LNCAP (cell line): ENCODE results near the gene SPHK1.

Source experiments
- TF ChIP-seq, protein P1 (sequence below): fragments of 450-650 bp; IDR thresholded peaks from 2 replicates; pipeline ENCODE4 v1.5.1; 2017; ENCODE audit warnings: mild to moderate bottlenecking

Gene SPHK1

DNA sequence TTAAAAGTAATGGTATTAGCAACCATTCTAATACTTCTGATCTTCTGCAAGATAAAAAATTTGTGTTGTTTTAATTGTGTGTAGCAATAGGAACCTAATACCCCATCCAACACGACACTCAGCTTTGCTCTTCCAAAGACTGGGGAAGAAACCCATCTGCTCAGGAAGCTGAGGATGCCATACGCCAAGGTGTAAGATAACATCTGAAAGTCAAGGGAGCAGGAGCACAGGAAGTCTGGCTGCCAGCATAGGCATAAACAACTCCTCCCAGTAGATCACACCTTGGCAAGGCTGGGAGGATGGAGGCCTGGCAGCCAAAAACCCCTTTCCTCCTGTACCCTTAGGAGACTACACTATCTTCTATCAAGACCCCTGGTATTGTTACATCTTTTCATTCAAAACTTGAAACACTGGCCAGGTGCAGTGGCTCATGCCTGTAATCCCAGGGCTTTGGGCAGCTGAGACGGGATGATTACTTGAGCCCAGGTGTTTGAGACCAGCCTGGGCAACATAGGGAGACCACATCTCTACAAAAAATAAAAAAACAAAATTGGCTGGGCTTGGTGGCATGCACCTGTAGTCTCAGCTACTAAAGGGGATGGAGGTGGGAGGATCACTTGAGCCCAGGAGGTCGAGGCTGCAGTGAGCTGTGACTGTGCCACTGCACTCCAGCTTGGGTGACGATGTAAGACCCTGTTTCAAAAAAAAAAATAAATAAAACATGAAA lies 5.7 kb upstream of the SPHK1 start:
- TF ChIP-seq, protein P1, sequence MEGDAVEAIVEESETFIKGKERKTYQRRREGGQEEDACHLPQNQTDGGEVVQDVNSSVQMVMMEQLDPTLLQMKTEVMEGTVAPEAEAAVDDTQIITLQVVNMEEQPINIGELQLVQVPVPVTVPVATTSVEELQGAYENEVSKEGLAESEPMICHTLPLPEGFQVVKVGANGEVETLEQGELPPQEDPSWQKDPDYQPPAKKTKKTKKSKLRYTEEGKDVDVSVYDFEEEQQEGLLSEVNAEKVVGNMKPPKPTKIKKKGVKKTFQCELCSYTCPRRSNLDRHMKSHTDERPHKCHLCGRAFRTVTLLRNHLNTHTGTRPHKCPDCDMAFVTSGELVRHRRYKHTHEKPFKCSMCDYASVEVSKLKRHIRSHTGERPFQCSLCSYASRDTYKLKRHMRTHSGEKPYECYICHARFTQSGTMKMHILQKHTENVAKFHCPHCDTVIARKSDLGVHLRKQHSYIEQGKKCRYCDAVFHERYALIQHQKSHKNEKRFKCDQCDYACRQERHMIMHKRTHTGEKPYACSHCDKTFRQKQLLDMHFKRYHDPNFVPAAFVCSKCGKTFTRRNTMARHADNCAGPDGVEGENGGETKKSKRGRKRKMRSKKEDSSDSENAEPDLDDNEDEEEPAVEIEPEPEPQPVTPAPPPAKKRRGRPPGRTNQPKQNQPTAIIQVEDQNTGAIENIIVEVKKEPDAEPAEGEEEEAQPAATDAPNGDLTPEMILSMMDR = no peak

DNA sequence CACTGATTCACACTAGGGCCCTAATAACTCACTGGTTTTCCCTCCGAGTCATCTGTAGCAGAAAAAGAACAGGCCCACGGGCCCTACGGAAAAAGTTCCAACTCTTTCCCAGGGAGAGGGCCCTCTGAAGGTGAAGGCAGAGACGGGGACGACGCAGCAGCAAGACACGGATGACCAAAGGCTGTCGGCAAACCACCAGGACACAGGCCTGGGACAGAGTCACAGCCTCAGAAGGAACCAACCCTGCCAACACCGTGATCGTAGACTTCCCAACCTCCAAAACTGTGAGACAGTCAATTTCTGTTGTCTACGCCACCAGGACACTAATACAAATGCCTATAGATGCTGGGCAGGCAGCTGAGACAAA lies 5.2 kb upstream of the SPHK1 start:
- TF ChIP-seq, protein P1 = no peak

DNA sequence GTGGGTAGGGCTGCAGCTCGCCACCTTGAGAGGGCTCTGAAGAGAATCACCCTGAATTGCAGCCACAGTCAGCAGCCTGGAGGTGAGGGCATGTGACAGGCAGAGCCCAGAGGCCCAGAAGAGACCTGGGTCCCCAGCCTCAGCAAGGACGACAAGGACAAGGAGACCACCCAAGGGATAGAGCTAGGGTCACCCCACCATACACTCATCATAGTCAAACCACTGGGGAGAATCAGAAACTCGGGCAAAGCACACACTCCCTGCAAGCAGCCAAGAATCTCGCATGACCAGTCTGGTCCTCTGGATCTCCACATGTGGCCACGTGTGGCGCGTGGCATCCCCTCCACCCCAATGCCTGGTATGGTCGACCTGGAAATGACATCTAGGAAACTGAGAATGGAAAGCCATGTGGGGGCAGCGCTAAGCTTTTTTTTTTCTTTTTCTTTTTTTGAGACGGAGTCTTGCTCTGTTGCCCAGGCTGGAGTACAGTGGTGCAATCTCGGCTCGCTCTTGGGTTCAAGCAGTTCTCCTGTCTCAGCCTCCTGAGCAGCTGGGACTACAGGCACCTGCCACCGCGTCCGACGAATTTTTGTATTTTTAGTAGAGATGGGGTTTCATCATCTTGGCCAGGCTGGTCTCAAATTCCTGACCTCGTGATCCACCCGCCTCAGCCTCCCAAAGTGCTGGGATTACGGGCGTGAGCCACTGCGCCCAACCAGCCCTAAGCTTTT lies 4.6 kb upstream of the SPHK1 start:
- TF ChIP-seq, protein P1 = no peak

DNA sequence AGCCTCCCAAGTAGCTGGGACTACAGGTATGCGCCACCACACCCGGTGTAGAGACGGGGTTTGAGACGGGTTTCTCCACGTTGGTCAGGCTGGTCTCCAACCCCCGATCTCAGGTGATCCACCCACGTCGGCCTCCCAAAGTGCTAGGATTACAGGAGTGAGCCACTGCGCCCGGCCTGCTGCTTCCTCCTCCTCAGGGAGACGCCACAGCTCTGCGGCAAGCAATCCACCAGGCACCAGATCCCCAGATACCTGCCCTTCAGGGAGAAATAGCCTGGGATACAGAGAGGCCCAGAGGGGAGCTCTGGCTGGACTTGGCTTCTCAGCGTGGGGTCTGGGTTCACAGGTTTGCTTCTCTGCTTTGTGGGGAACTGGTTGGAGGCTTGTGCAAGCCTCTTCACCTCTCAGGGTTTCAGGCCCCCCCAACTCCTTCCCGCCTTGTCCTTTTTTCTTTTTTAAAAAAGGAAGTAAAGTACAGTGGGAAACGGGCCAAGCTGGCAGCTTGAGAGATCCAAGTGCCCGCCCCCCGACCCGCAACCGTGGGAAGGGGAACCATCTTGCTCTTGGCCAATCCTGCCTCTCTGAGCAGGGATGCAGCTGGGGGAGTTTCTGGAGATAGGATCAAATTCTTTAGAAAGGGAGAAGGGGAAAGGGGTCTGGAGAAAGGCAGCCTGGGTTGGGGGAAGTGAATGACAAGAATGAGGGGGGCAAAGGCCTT lies 2.6 kb upstream of the SPHK1 start:
- TF ChIP-seq, protein P1 = no peak

DNA sequence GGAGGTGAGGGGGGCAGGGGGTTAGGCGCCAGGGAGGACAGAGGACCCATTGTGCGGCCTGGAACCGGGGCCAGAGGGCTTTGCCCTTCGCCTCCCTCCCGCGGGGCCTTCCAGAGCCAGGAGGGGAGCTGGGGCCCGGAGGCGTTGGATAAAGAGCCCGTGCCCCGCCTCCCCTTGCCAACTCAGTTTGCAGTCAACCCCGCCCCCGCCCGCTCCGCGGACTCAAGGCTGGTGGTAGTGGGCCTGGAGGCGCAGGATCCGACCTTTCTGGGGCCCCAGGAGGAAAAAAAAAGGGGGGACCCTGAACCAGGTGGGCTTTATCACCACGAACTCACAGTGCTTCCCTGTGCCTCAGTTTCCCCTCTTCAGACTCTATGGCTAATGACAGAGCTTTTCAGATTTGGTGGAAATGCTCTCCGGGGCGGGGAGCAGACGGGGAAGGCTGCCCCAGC lies 2.0 kb upstream of the SPHK1 start:
- TF ChIP-seq, protein P1 = no peak

DNA sequence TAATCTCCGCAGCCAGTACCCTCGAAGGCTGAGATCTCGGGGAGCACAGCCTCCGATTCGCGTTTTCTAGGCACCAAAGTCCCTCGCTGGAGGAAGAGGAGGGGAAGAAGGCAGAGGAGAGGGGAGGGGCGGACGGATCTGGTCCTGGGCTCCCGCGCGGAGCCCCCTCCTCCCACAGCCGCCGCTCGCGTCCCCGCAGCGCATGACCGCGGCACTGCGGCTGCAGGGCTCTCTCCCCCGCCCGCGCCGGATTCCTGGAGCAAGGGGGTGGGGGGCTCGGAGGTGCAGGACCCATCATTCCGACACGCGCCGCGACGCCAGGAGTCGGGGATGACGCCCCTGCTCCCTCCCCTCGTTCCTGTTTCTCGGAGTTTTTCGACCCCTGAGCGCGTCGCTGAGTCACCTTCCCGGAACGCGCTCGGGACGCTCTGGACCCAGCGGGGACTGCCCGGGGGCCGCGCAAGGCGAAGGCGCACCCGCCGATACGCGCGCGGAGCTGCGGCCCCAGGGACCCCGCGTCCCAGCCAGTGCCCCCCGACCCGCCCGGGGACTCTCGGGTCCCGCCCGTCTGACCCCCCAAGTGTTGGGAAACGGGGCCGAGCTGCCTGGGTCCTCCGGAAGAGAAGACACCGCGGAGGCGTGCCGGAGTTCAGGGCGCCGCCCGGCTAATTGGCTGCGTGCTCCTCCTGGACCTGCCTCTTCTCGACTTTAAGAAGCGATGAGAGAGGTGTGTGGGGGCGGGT lies 1.4 kb upstream of the SPHK1 start:
- TF ChIP-seq, protein P1 = no peak

DNA sequence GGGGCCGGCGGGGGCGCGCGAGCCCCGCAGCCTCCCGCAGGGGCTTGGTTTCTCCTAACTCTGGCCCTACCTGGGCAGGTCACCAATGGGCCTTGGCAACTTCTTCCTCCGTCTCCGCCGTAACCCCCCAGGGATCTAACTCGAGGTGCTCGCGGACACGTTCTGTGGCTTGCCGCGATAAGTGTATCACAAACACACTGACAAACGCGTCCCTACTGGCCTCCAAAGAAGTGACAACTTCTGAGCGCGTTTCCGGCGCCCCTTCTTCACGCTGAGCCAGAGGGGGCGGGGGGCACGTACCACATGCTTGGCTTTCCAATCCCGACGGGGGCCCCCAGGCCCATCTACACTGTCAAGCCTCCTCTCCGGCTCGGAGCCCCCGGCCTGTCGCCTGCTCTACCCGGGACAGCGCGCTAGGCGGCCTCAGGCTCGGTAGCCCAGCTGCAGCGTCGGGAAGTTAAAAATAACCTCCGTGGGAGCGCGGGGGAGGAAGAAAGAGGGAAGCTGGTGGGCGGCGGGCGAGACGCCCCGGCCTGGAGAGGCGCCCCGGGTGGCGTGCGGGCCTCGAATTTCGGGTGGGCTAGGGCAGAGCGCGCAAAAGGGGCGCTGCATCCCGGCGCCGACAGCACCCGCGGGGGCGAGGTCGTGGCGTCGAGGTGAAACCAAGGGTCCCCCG lies 725 bp upstream of the SPHK1 start:
- TF ChIP-seq, protein P1 = 0 out of 2 replicates have a peak, but pooled peaks have one; percentile 15
